Fibroblast of mammary gland (primary cell): ENCODE results near the gene SLX4IP.

ENCODE experiments used
- DNase-seq: peaks from one replicate; pipeline ENCODE4 v3.0.0-alpha.2; 2010; ENCODE audit warnings: low read depth
- H3K4me3 ChIP-seq: 2 replicates; pipeline ENCODE4 v1.5.1; 2011; ENCODE audit warnings: low read depth, mild to moderate bottlenecking, low read length, moderate library complexity; ENCODE audit not compliant: control insufficient read depth
- CTCF ChIP-seq: conservative IDR thresholded peaks from 2 replicates; pipeline ENCODE4 v1.5.1; 2011; ENCODE audit warnings: low read depth, low read length, inconsistent platforms; ENCODE audit not compliant: control insufficient read depth, insufficient read depth

The SLX4IP gene

GRCh38 chr20:10594296-10594868 lies 159.3 kb downstream of the SLX4IP start:
- no peak overlapping the region for H3K4me3 ChIP-seq
- DNase-seq = no peak
- no peak for TF ChIP-seq CTCF

GRCh38 chr20:10595266-10595665 lies 160.2 kb downstream of the SLX4IP start:
- DNase-seq = no peak

GRCh38 chr20:10595985-10596384 lies 160.9 kb downstream of the SLX4IP start:
- TF ChIP-seq CTCF = no peak
- no peak overlapping the region for H3K4me3 ChIP-seq
- no peak for DNase-seq

More at GRCh38 chr20:10595266-10595665, 160.2 kb downstream of the SLX4IP start:
- TF ChIP-seq CTCF = no peak
- H3K4me3 ChIP-seq = no peak overlapping the region

- peak; percentile 93 for DNase-seq
- TF ChIP-seq CTCF = no peak
- no peak overlapping the region for H3K4me3 ChIP-seq
Measured at GRCh38 chr20:10596710-10597121, 161.6 kb downstream of the SLX4IP start.

- no peak overlapping the region for H3K4me3 ChIP-seq
- DNase-seq = no peak
- TF ChIP-seq CTCF = no peak
Measured at GRCh38 chr20:10597637-10598036, 162.5 kb downstream of the SLX4IP start.

GRCh38 chr20:10602221-10602871 lies 167.2 kb downstream of the SLX4IP start:
- no peak for DNase-seq
- H3K4me3 ChIP-seq = no peak overlapping the region
- no peak for TF ChIP-seq CTCF
